ENCODE results near the gene MRPS2. TPM values are rescaled to one million over a fixed set of nuclear protein-coding genes. Genes with fewer than 3 reads are reported as not detected.
"Not testable (repeated sequence)": the region's sequence is repeated elsewhere in the genome, so short reads cannot be mapped to it uniquely, and the experiment has no call there.

MRPS2 gene
- total RNA-seq, 1 donor: 12.1 TPM

- no peak for DNase-seq (ENCODE audit: low read depth)
- H3K4me3 ChIP-seq (ENCODE audit: low read depth, low read length): no peak overlapping the region
- no peak for TF ChIP-seq CTCF (IDR thresholded peaks at IDR 0.05; ENCODE audit: insufficient read depth, low read depth, low read length)
These were observed 44.6 kb downstream of the MRPS2 start for GRCh38 chr9:135544981-135545635.

GRCh38 chr9:135545646-135546176 lies 45.2 kb downstream of the MRPS2 start, which contains the start of gene OBP2A:
Gene OBP2A (plus strand): TSS chr9:135546126. CDS start chr9:135546181, 55 bp downstream.
- not testable (repeated sequence) for H3K4me3 ChIP-seq (ENCODE audit: low read depth, low read length); DNase-seq (ENCODE audit: low read depth)

- not testable (repeated sequence) for H3K4me3 ChIP-seq (ENCODE audit: low read depth, low read length); DNase-seq (ENCODE audit: low read depth)
These were observed 46.5 kb downstream of the MRPS2 start for GRCh38 chr9:135546792-135547617.

GRCh38 chr9:135547756-135548736 lies 47.6 kb downstream of the MRPS2 start:
- no peak for DNase-seq (ENCODE audit: low read depth)
- H3K4me3 ChIP-seq (ENCODE audit: low read depth, low read length): no peak overlapping the region
- no peak for TF ChIP-seq CTCF (IDR thresholded peaks at IDR 0.05; ENCODE audit: insufficient read depth, low read depth, low read length)

- not testable (repeated sequence) for H3K4me3 ChIP-seq (ENCODE audit: low read depth, low read length); DNase-seq (ENCODE audit: low read depth)
These were observed 49.2 kb downstream of the MRPS2 start for GRCh38 chr9:135549478-135550343.

GRCh38 chr9:135550344-135550918 lies 49.9 kb downstream of the MRPS2 start:
- no peak overlapping the region for H3K4me3 ChIP-seq (ENCODE audit: low read depth, low read length)
- no peak for DNase-seq (ENCODE audit: low read depth)
- TF ChIP-seq CTCF (IDR thresholded peaks at IDR 0.05; ENCODE audit: insufficient read depth, low read depth, low read length): no peak

- no peak for TF ChIP-seq CTCF (IDR thresholded peaks at IDR 0.05; ENCODE audit: insufficient read depth, low read depth, low read length)
- H3K4me3 ChIP-seq (ENCODE audit: low read depth, low read length): no peak overlapping the region
- no peak for DNase-seq (ENCODE audit: low read depth)
These were observed 50.5 kb downstream of the MRPS2 start for GRCh38 chr9:135551031-135551430.
